ENCODE data around the gene KCP. TPM values are rescaled to one million over a fixed set of nuclear protein-coding genes. Genes with fewer than 3 reads are reported as not detected.
A peak's percentile ranks its signal among the peaks of the same experiment; 100 is the strongest.

KCP gene
- polyA plus RNA-seq, 1 of the 3 experiments (the other 2 are of a cell fraction) = not detected

GRCh38 chr7:128902761-128903585 lies 7.5 kb downstream of the KCP start:
- Histone ChIP-seq H4K20me1 (ENCODE audit: insufficient read depth) (no peaks in the 10 kb centered on the region), H3K9me3 (0 out of 2 replicates have a peak, but pooled peaks cover 8% of the 10 kb centered on the region), H3F3A (replicated peaks; ENCODE audit: insufficient read depth) (no peaks in the 10 kb centered on the region), H3K79me2 (ENCODE audit: insufficient read depth) (no peaks in the 10 kb centered on the region), H3K9me2 (no peaks in the 10 kb centered on the region), H3K27me3 (ENCODE audit: insufficient read depth) (0 out of 2 replicates have a peak, but pooled peaks cover 4% of the 10 kb centered on the region), H3K4me2 (no peak overlapping the region), H3K4me1 (ENCODE audit: control insufficient read depth in 1 of 2, insufficient read depth in 2 of 2, low read depth in 1 of 2, low read length in 1 of 2) (peaks cover 0 to 4% of the 10 kb centered on the region in 2 experiments; a peak in 1 of 4 replicates), H3K9ac (no peak overlapping the region), H3K4me3 (ENCODE audit: low read depth in 2 of 2, low read length in 1 of 2) (no peak overlapping the region), H2AFZ (ENCODE audit: low read depth) (no peak overlapping the region), H3K27ac (ENCODE audit: low read depth in 2 of 2, low read length in 1 of 2) (no peak overlapping the region), H3K36me3 (replicated peaks in 1 of 2; ENCODE audit: control insufficient read depth in 1 of 2, insufficient read depth in 2 of 2, low read length in 1 of 2) (no peaks in the 10 kb centered on the region)
- TF ChIP-seq RCOR1 (IDR thresholded peaks at IDR 0.05; ENCODE audit: low read length) (no peak), RAD21 (IDR thresholded peaks at IDR 0.05; ENCODE audit: low read length) (no peak), GABPA (IDR thresholded peaks at IDR 0.05; ENCODE audit: low read depth) (no peak), MAX (IDR thresholded peaks at IDR 0.05; ENCODE audit: low read depth) (no peak), EP300 (IDR thresholded peaks at IDR 0.05; ENCODE audit: borderline replicate concordance in 1 of 2, low read depth in 1 of 2, low read length in 1 of 2) (no peak), RFX5 (IDR thresholded peaks at IDR 0.05; ENCODE audit: low read length) (no peak), EZH2phosphoT487 (IDR thresholded peaks at IDR 0.05; ENCODE audit: borderline replicate concordance, low read depth) (no peak), USF1 (IDR thresholded peaks at IDR 0.05; ENCODE audit: borderline replicate concordance, low read depth) (no peak), IRF3 (IDR thresholded peaks at IDR 0.05; ENCODE audit: low read depth, low read length) (no peak), TEAD4 (IDR thresholded peaks at IDR 0.05; ENCODE audit: borderline replicate concordance, insufficient read depth) (no peak), PBX3 (IDR thresholded peaks at IDR 0.05) (no peak), CTCF (IDR thresholded peaks at IDR 0.05) (no peak), REST (IDR thresholded peaks at IDR 0.05; ENCODE audit: low read depth, low read length) (no peak), TCF12 (IDR thresholded peaks at IDR 0.05) (no peak), JUND (IDR thresholded peaks at IDR 0.05) (no peak), YY1 (IDR thresholded peaks at IDR 0.05; ENCODE audit: low read depth) (no peak), MXI1 (IDR thresholded peaks at IDR 0.05; ENCODE audit: low read depth, low read length) (no peak), FOXM1 (IDR thresholded peaks at IDR 0.05; ENCODE audit: low read depth) (no peak), RXRA (IDR thresholded peaks at IDR 0.05; ENCODE audit: borderline replicate concordance, low read depth) (no peak)
- ChIA-PET POLR2A (interaction anchor here (0.5 kb wide), 1 partner anchor 364 kb away, joined by 3 read pairs; no protein-coding TSS in a partner anchor), CTCF (interaction anchor here (0.7 to 9.2 kb wide), 16 partner anchors 8 to 555 kb away, joined by 3 to 137 read pairs (median 4); no protein-coding TSS in a partner anchor)
- peak; percentile 19 for DNase-seq
- 66% methylated on average over 12 of the region's 12 CpGs for WGBS (ENCODE audit: low lambda C conversion rate)

Measured in SK-N-SH (cell line).